ENCODE measurements around the gene TREM2.

DNA sequence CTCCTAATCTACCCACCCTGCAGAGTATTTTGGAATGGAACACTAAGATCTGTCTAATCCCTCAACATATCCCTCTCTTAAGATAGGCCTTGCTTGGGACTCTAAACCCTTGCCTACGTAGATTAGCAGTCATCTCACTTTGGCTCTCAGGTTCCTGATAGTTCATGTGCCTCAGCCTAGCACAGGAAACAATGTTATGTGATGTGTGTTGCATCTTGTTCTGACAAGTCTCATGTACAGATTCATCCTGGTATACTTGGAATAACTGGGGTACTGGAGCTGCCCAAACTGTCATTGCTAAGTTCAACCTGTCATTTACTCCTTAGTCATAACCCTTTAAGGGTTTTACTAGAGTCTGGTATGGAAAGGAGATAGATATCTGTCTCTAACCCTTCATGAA, 42.9 kb downstream of the TREM2 start:
- TF ChIP-seq CTCF (IDR thresholded peaks at IDR 0.05; ENCODE audit: insufficient read depth, low read depth, low read length) (no peak), EZH2 (IDR thresholded peaks at IDR 0.05; ENCODE audit: insufficient read depth, low read length) (no peak)

All from astrocyte (in vitro differentiated cells and primary cell).